AML-193 (cell line): Measurements from ENCODE around the gene LHX8.
"Not testable (repeated sequence)": the region's sequence is repeated elsewhere in the genome, so short reads cannot be mapped to it uniquely, and the experiment has no call there.

Source experiments
- DNase-seq, 2 experiments: peaks; one replicate each; lab custom pipeline; 2025; lab: John Stamatoyannopoulos, UW

Gene LHX8

DNA sequence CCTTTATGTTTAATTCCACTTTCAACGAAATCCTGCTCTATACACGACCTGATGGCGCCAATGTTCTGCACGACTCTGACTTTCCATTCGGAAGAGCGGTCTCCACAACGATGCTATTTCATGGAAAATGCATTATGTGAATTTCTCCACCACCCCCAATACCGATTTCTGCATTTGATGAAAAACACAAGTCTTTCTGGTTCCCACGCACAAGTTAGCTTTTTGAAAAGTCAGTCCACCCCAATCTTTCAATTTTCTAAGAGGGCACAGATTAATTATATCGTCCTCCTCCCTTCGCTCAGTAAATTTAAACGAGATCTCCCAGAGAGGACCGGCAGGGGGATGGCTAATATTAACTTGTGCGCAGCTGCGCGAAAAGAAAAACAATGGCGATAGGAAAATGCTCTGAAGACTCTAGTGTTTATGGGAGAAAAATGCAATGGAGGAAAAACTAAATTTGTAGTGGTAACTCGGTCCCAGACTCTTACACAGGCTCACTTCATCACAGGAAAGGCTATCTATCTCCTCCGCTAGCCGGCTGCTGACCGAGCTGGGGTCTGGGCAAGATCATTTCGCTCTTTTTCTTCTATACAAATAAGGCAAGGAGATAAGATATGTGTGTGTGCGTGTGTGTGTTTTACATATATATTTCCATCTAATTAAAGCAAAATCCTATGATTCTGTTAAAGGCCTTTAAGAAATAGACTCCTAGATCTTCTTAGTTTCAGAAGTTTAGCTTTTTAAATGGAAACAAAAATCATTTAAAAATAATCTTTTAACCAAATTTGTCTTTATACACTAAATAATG is 1.2 kb upstream of the LHX8 start:
- no peak for DNase-seq

DNA sequence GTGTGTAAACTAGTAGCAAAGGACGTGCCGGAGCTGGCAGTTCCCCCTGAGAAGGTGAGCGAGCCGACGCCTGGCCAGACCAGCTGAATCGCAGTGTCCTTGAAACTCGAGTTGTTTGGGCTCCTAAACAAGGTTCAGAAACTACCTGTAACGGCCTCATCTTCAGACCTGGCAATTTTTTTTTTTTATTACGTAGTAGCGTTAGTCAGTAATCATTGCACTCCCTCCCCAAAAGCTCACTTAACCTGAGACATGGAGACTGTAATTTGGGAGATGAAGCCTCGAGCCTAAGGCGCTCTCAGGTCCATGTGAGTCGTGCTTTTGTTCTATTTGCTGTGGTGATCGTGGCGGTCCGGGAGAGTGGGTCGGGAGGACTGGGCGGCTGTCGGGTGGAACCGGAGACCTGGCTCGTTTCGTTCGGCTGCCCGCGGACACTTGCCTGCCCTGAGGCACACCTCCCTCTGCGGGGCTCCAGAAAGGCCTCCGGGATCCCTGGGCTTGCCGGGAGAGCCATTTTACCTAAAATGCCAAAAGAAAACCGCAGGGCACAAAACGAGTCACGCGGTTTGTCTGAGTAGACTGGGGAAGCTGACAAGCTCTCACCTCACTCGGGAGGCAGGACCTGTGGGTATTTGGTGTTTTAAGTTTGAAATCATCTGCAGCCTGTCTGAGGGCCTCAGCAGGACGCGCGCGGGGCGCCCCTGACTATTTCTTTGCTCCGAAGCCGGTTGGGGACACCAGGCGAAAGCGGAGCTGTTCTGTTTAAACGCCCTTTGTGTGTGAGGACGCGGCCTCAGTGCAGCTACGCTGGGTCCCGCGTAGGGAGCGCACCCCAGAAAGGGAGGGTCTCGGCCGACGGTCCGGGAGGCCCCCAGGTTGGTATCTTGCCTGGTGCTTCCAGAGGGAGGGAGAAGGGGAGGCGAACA is 722 bp downstream of the LHX8 start:
- no peak for DNase-seq

GRCh38 chr1:75135573-75136194 is 1.5 kb downstream of the LHX8 start:
- no peak for DNase-seq

GRCh38 chr1:75136195-75136815 is 2.1 kb downstream of the LHX8 start:
- no peak for DNase-seq

DNA sequence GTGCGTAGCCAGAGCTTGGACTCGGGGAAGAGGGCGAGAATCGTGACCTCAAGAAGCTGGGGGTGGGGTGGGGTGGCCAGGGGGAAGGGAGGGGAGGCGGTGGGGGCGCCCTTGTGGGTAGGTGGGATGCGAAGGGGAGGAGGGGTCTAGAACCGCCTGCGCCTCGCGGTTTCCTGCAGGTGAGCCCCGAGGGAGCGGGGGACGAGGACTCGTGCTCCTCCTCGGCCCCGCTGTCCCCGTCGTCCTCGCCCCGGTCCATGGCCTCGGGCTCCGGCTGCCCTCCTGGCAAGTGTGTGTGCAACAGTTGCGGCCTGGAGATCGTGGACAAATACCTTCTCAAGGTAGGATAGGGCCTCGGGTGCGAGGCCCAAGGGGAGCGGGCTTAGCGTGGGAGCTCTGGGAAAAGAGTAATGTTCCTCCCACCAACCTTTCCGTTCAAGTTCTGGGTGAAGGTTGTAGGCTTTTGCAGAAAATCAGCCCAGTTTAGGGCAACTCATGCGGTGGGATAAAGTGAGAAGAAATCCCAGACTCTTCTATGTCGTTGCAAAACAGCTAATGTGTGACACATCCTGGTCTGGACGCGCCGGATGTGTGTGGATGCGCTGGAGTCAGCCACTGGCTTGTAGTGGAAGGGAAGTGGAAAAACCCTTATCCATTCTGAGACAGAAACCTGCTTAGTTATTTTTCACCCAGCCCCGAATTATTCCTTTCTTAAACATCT is 2.9 kb downstream of the LHX8 start:
- DNase-seq, result no peak

DNA sequence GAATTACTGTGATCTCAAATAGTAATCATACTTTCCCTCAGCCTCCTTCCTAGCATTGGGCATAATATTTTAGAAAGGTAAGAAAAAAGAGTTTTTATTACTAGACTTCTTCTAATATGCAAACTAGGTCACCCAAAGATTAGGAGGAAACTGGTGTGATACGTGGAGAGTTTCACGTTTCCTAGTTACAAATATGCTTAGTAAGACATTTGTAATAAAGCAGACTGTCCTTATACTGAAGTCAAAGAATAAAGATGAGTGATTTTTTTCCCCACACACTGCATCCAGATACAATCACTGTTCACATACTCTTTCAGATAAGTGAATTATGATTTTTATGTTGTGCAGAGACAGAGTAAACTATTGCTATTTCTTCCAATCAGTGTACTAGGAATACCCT is 17.9 kb downstream of the LHX8 start:
- no peak for DNase-seq

DNA sequence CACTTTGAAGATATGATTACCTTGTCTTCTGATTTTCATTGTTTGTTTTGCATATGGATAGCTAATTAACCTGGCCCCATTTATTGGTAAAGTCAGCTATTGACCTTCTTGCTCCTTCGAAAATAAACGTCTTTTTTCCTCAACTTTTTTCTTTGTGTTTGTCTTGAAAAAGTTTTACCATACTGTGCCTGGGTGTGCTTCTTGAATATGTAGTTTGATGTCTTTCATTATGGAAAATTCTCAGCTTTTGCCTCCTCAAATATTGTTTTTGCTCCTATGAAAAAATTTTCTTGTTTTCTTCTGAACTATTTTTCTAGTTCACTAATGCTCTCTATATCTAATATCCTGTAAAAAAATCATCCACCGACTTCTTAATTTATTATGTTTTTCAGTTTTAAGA is 25.0 kb downstream of the LHX8 start:
- DNase-seq, result no peak

DNA sequence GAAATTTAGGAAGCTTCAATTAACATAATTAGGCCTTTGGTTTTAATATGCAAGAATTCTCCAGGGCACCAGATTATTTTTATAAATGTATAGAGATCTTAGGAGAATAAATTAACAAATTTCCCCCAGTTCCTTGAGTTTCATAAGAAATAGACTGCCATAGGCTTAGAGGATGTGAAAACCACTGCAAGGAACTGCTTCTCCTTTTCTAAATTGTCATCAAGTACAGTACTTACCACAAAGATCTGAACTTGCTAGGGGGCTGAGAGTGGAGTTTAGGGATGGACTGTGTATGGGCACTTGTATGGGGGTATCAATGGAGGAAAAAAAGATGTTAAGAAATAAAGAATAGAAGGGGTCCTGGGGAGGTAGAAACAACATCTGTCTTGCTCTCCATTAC is 31.1 kb downstream of the LHX8 start:
- no peak for DNase-seq

- no peak for DNase-seq
Observed at GRCh38 chr1:75166821-75167220, 32.6 kb downstream of the LHX8 start.

GRCh38 chr1:75170011-75170410 is 35.8 kb downstream of the LHX8 start:
- no peak for DNase-seq

- no peak for DNase-seq
Observed at GRCh38 chr1:75170981-75171380, 36.8 kb downstream of the LHX8 start.

DNA sequence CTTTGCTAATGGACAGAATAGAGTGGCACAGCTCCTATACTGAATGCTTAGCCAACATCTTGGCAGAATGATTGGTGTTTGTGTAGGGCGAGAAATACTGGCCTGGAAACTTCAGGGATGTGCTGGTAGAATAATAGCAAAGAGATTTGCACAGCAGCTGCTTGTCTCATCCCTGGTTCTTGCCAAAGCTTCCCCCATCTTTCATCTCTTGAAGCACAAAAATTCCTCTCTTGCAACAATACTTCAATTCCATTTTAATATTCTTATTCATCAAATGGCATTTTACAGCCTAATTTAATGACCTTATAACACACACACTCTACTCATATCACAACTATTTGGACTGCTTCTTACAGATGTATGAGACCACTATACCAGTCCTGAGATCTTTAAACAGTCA is 37.7 kb downstream of the LHX8 start:
- no peak for DNase-seq

DNA sequence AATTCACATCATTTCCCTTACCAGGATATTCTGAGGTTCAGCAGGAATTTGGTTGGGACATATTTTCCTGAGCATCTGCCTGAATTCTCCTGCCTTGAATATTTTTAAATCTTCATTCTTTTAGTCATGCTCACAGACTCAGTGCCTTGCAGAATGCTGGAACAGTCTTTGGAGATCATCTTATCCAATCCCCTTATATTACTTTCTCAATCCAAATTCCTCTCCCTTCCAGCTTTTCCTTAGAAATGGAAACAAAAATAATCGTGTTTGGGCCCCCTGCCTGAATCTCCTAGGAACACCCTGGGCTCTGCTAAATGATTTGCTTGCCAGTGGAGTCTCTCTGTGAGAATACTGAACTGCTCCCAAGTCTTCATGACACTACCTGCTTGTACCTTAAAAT is 38.4 kb downstream of the LHX8 start:
- no peak for DNase-seq

GRCh38 chr1:75174031-75174760 is 40.0 kb downstream of the LHX8 start:
- no peak for DNase-seq

DNA sequence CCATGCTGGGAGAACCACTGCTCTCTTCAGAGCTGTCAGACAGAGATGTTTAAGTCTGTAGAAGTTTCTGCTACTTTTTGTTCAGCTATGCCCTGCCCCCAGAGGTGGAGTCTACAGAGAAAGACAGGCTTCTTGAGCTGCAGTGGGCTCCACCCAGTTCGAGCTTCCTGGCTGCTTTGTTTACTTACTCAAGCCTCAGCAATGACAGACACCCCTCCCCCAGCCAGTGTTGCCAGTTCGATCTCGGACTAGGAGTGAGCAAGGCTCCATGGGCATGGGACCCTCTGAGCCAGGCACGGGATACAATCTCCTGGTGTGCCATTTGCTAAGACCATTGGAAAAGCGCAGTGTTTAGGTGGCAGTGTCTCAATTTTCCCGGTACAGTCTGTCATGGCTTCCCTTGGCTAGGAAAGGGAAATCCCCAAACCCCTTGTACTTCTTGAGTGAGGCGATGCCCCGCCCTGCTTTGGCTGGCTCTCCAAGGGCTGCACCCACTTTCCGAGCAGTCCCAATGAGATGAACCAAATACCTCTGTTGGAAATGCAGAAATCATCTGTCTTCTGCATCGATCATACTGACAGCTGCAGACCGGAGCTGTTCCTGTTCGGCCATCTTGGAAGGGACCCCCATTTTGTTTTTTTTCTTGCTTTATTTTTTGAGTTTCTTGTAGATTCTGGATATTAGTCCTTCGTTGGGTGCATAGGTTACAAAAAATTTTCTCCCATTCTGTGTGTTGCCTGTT is 47.2 kb downstream of the LHX8 start:
- DNase-seq, result not testable (repeated sequence)

DNA sequence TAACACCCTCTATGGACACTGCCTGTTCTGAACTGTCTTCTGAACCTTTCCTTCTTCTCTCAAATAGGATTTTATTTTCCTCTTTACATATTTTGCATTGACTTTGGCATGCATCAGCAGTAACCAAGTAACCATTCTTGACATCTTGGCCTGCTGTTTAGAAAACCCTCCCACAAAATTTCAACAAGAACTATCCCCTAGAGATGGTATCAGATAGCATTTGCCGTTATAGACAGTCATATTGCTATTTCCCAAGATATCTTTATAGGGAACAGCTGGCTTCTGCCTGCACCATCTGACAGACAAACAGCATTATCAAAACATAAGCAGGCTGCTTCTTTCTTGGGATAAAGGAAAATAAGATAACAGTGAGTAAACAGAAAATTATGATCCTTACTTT is 54.7 kb downstream of the LHX8 start:
- DNase-seq, result no peak

DNA sequence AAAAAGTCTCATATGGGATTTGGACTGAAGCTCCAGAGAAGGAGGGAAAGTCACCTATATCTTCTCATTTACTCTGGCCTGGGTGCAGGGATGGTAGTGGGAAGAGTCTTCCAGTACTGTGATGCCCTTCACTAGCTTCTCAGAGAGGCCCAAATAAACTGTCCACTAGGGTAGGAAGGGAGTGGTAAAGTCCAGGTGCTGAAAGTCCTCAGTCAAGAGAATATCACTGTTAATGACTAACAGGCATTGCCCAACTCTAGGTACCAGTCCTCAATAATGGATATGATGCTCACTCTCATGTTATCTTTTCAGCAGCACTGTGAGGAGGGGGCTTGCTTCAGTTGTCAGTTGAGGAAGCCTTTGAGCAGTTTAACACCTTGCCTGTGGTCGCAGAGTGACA is 64.0 kb downstream of the LHX8 start:
- DNase-seq, result no peak

- DNase-seq, result no peak
Observed at GRCh38 chr1:75198761-75199160, 64.6 kb downstream of the LHX8 start.

- no peak for DNase-seq
Observed at GRCh38 chr1:75202751-75203150, 68.6 kb downstream of the LHX8 start.
